WTC11 (cell line): ENCODE measurements around the gene CAPRIN2. TPM values are rescaled to one million over a fixed set of nuclear protein-coding genes. Genes with fewer than 3 reads are reported as not detected.

Experiments
- ATAC-seq: fragments of 200-7000 bp; cut with Tn5 transposase; 2 replicates; pipeline ENCODE4 v1.10.0; 2021; ENCODE audit warnings: mild to moderate bottlenecking, moderate library complexity
- CTCF ChIA-PET: fragments of 300-600 bp; sonication (Branson Sonifier 250); formaldehyde crosslinking; loops from one replicate; lab custom pipeline; 2021; ENCODE audit warnings: antibody characterized with exemption; lab: Charles Lee
- POLR2A ChIA-PET: fragments of 350-600 bp; sonication (Branson Sonifier 250); formaldehyde crosslinking; loops from one replicate; lab custom pipeline; 2021; ENCODE audit warnings: antibody characterized with exemption; lab: Charles Lee
- DNase-seq: peaks from one replicate; pipeline ENCODE4 v3.0.0; 2021; ENCODE audit warnings: low spot score
- H3K27ac Mint-ChIP-seq: 2 replicates; pipeline ENCODE4 v1.8.0; 2021; ENCODE audit warnings: mixed read lengths
- H3K27me3 Mint-ChIP-seq: 2 replicates; pipeline ENCODE4 v1.8.0; 2021; ENCODE audit warnings: low read depth, mild to moderate bottlenecking, moderate library complexity, mixed read lengths
- H3K36me3 Mint-ChIP-seq: 2 replicates; pipeline ENCODE4 v1.8.0; 2021; ENCODE audit warnings: mixed read lengths
- H3K4me1 Mint-ChIP-seq: 2 replicates; pipeline ENCODE4 v1.8.0; 2022; ENCODE audit warnings: mixed read lengths
- H3K4me3 Mint-ChIP-seq: 2 replicates; pipeline ENCODE4 v1.8.0; 2021; ENCODE audit warnings: mild to moderate bottlenecking, moderate library complexity, mixed read lengths
- H3K9me3 Mint-ChIP-seq: 2 replicates; pipeline ENCODE4 v1.8.0; 2021; ENCODE audit warnings: mixed read lengths
- AFF4 ChIP-seq: sonication (generic); formaldehyde crosslinking; IDR thresholded peaks from 2 replicates; pipeline ENCODE4 v1.8.1; 2023; ENCODE audit warnings: mild to moderate bottlenecking, missing genetic modification reagents, borderline replicate concordance
- AR ChIP-seq: fragments of 250-450 bp; sonication (Bioruptor Pico); IDR thresholded peaks from 2 replicates; pipeline ENCODE4 v1.9.0; 2021; ENCODE audit warnings: mild to moderate bottlenecking
- ATF1 ChIP-seq: sonication (generic); formaldehyde crosslinking; IDR thresholded peaks from 2 replicates; pipeline ENCODE4 v1.8.1; 2023; ENCODE audit warnings: mild to moderate bottlenecking, moderate library complexity, missing genetic modification reagents
- CDX4 ChIP-seq: fragments of 250-450 bp; sonication (Bioruptor Pico); IDR thresholded peaks from 2 replicates; pipeline ENCODE4 v1.9.0; 2021; ENCODE audit warnings: moderate library complexity, mild to moderate bottlenecking, inconsistent platforms, borderline replicate concordance
- CREM ChIP-seq: sonication (generic); formaldehyde crosslinking; IDR thresholded peaks from 2 replicates; pipeline ENCODE4 v1.8.1; 2022; ENCODE audit warnings: mild to moderate bottlenecking, missing genetic modification reagents, moderate library complexity
- E2F4 ChIP-seq: sonication (generic); formaldehyde crosslinking; IDR thresholded peaks from 2 replicates; pipeline ENCODE4 v1.8.1; 2022; ENCODE audit warnings: low read depth, mild to moderate bottlenecking, moderate library complexity, missing genetic modification reagents, borderline replicate concordance
- E2F5 ChIP-seq: sonication (generic); formaldehyde crosslinking; IDR thresholded peaks from 2 replicates; pipeline ENCODE4 v1.8.1; 2022; ENCODE audit warnings: mild to moderate bottlenecking, moderate library complexity, missing genetic modification reagents
- EMX1 ChIP-seq: fragments of 250-450 bp; sonication (Bioruptor Pico); IDR thresholded peaks from 2 replicates; pipeline ENCODE4 v1.8.0; 2021; ENCODE audit warnings: mild to moderate bottlenecking
- FOXP4 ChIP-seq: sonication (generic); formaldehyde crosslinking; IDR thresholded peaks from 2 replicates; pipeline ENCODE4 v1.8.0; 2022; ENCODE audit warnings: mild to moderate bottlenecking, missing genetic modification reagents
- MXD4 ChIP-seq: fragments of 250-450 bp; sonication (Bioruptor Pico); IDR thresholded peaks from 2 replicates; pipeline ENCODE4 v1.8.0; 2021; ENCODE audit warnings: mild to moderate bottlenecking, moderate library complexity, borderline replicate concordance
- NFE2L1 ChIP-seq: sonication (generic); formaldehyde crosslinking; IDR thresholded peaks from 2 replicates; pipeline ENCODE4 v1.8.1; 2023; ENCODE audit warnings: missing genetic modification reagents
- NR2C2 ChIP-seq: sonication (generic); formaldehyde crosslinking; IDR thresholded peaks from 2 replicates; pipeline ENCODE4 v1.8.0; 2022; ENCODE audit warnings: mild to moderate bottlenecking, missing genetic modification reagents
- RELA ChIP-seq: sonication (generic); formaldehyde crosslinking; IDR thresholded peaks from 2 replicates; pipeline ENCODE4 v1.8.1; 2022; ENCODE audit warnings: missing genetic modification reagents, mild to moderate bottlenecking, borderline replicate concordance
- SMAD3 ChIP-seq: sonication (generic); formaldehyde crosslinking; IDR thresholded peaks from 2 replicates; pipeline ENCODE4 v1.8.0; 2022; ENCODE audit warnings: missing genetic modification reagents, mild to moderate bottlenecking, borderline replicate concordance
- TEAD4 ChIP-seq: sonication (generic); formaldehyde crosslinking; IDR thresholded peaks from 2 replicates; pipeline ENCODE4 v1.8.0; 2022; ENCODE audit warnings: mild to moderate bottlenecking, missing genetic modification reagents
- ZNF219 ChIP-seq: sonication (generic); formaldehyde crosslinking; IDR thresholded peaks from 2 replicates; pipeline ENCODE4 v1.8.0; 2023; ENCODE audit warnings: missing genetic modification reagents, mild to moderate bottlenecking, borderline replicate concordance
- ZNF317 ChIP-seq: sonication (generic); formaldehyde crosslinking; IDR thresholded peaks from 2 replicates; pipeline ENCODE4 v1.8.1; 2023; ENCODE audit warnings: low read depth, mild to moderate bottlenecking, moderate library complexity, missing genetic modification reagents, borderline replicate concordance
- ZSCAN18 ChIP-seq: fragments of 250-450 bp; sonication (Bioruptor Pico); IDR thresholded peaks from 2 replicates; pipeline ENCODE4 v2.1.2; 2022; ENCODE audit warnings: mild to moderate bottlenecking, moderate library complexity
- total RNA-seq: library from RNA; stranded (reverse); gene quantifications from 3 replicates; pipeline ENCODE4 v1.2.3, GENCODE V29; 2021

Gene CAPRIN2
- total RNA-seq, 1 experiment from 2014 or later, result 62.7 TPM

GRCh38 chr12:30739020-30739419, 15.7 kb downstream of the CAPRIN2 start:
- H3K4me1 Mint-ChIP-seq, result no peaks in the 10 kb centered on the region
- no peak for ATAC-seq
- ChIA-PET POLR2A (no interaction called here), CTCF (no interaction called here)
- TF ChIP-seq SMAD3 (CRISPR knock-in tag), result no peak
- no peak for TF ChIP-seq NR2C2 (CRISPR knock-in tag)
- no peak for TF ChIP-seq CREM (CRISPR knock-in tag)
- TF ChIP-seq MXD4 (CRISPR knock-in tag), result no peak
- no peak for TF ChIP-seq ZNF317
- TF ChIP-seq NFE2L1 (CRISPR knock-in tag), result no peak
- TF ChIP-seq FOXP4 (CRISPR knock-in tag), result no peak
- TF ChIP-seq RELA (CRISPR knock-in tag), result no peak
- no peak for TF ChIP-seq TEAD4 (CRISPR knock-in tag)
- no peak for TF ChIP-seq E2F4 (CRISPR knock-in tag)
- TF ChIP-seq ATF1, result no peak
- TF ChIP-seq AFF4 (CRISPR knock-in tag), result no peak
- H3K9me3 Mint-ChIP-seq, result peaks cover 5% of the 10 kb centered on the region; the same call in 1 of the 2 replicates
- DNase-seq, result no peak
- H3K27ac Mint-ChIP-seq, result no peak overlapping the region
- no peaks in the 10 kb centered on the region for H3K27me3 Mint-ChIP-seq
- H3K4me3 Mint-ChIP-seq, result no peak overlapping the region
- peaks cover 50% of the 10 kb centered on the region for H3K36me3 Mint-ChIP-seq

GRCh38 chr12:30732954-30733637, 21.7 kb downstream of the CAPRIN2 start:
- Mint-ChIP-seq H3K4me1 (no peaks in the 10 kb centered on the region), H3K4me3 (no peak overlapping the region), H3K27ac (no peak overlapping the region), H3K27me3 (no peaks in the 10 kb centered on the region), H3K9me3 (no peaks in the 10 kb centered on the region), H3K36me3 (peaks cover 71% of the 10 kb centered on the region)
- CTCF ChIA-PET, result interaction anchor here (1.4 kb wide), 1 partner anchor 38 kb away, joined by 4 read pairs; the partner anchor contains the start of gene IPO8
- no peak for ATAC-seq
- POLR2A ChIA-PET, result interaction anchor here (0.9 kb wide), 1 partner anchor 21 kb away, joined by 4 read pairs; no protein-coding TSS in a partner anchor
- TF ChIP-seq E2F5, result no peak
- no peak for TF ChIP-seq CDX4 (CRISPR knock-in tag)
- no peak for TF ChIP-seq AR (CRISPR knock-in tag)
- TF ChIP-seq EMX1 (CRISPR knock-in tag), result no peak
- TF ChIP-seq ZSCAN18 (CRISPR knock-in tag), result no peak
- TF ChIP-seq ZNF219 (CRISPR knock-in tag), result no peak
- TF ChIP-seq, all 79 proteins: peak for 0
- no peak for DNase-seq
